C4-2B (cell line): ENCODE results near the gene ANK3.

Source experiments
- CTCF ChIP-seq: fragments of 450-650 bp; conservative IDR thresholded peaks from 2 replicates; pipeline ENCODE4 v1.5.1; 2017; ENCODE audit warnings: mild to moderate bottlenecking
- ZFX ChIP-seq: fragments of 450-650 bp; IDR thresholded peaks from 2 replicates; pipeline ENCODE4 v1.6.1; 2017

DNA sequence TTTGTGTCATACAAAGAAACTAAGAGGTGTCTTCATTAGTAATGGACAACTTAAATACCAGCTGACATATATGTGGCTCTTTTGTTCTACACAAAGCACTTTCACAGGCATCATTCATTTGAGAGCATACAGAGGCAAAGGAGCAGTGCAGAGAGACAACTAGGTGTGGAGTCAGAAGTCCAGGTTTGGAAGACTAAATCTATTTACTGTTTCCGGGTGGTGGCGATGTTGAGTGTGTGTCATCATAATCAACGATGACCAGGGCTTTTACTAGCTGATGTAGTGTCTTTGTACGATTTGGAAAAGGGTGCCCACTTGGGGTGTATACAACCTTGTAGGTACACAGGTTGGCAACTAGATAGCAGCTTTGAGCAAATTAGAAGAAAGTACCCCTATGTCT is 287.9 kb downstream of the ANK3 start:
- TF ChIP-seq CTCF (no peak; the same call in 1 of the 2 replicates), ZFX (no peak)
